Measurements from ENCODE around the gene CCDC78.
"Not testable (repeated sequence)": the region's sequence is repeated elsewhere in the genome, so short reads cannot be mapped to it uniquely, and the experiment has no call there.

CCDC78 gene

DNA sequence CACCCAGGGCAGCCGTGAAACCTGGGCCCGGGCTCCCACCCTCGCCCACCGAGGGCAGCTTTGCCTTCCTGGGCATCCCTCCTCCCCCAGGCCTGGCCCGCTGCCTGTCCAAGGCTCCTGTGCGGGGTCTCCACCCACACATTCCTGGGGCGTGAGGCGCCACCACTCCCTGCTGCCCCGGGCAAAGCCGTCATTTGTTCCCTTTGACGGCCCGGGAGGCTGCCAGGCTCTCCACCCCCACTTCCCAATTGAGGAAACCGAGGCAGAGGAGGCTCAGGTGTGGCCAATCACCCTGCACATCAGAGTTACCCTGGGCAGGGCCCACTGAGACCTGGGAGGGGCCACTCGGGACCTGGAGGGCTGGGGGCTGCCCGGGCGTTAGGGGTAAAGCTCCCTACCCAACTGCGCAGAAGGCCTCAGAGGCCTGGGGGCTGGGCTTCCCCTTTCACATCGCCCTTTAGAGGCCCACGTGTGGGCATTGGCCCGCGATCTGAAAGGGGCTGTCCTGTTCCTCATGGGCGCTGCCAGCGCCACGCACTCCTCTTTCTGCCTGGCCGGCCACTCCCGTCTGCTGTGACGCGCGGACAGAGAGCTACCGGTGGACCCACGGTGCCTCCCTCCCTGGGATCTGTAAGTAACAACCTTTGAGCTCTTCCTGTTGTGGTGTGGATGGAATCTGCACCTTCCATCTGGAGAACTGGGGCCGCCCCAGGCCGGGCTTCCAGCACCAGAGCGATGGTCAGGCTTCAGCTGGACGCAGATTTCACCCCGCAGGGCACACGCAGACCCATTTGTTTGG lies 34.5 kb upstream of the CCDC78 start, which contains the start of gene MSLN:
Gene MSLN, plus strand, starts transcription at position 190 of the 799 bp plus-strand sequence. CDS start 1,947 bp downstream, outside the sequence.
- DNase-seq, result no peak

DNA sequence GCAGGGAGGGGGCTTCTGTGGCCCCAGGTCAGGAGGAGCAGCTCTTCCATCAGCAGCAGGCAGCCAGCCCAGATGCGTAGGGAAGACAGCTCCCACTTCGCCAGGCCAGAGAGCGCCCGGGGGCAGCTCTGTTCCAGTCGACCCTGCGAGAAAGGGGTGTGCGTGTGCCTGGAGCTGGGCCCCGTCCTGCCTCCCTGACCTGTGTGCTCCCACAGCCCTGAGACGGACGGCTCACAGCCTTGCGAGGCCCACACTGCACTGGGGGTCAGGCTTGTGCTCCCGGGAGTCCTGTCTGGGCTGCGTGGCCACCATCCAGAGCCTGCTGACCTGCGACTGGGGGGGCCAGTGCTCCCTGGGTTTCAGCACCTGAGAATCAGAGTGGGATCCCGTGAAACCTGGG lies 33.8 kb upstream of the CCDC78 start:
- DNase-seq, result no peak

DNA sequence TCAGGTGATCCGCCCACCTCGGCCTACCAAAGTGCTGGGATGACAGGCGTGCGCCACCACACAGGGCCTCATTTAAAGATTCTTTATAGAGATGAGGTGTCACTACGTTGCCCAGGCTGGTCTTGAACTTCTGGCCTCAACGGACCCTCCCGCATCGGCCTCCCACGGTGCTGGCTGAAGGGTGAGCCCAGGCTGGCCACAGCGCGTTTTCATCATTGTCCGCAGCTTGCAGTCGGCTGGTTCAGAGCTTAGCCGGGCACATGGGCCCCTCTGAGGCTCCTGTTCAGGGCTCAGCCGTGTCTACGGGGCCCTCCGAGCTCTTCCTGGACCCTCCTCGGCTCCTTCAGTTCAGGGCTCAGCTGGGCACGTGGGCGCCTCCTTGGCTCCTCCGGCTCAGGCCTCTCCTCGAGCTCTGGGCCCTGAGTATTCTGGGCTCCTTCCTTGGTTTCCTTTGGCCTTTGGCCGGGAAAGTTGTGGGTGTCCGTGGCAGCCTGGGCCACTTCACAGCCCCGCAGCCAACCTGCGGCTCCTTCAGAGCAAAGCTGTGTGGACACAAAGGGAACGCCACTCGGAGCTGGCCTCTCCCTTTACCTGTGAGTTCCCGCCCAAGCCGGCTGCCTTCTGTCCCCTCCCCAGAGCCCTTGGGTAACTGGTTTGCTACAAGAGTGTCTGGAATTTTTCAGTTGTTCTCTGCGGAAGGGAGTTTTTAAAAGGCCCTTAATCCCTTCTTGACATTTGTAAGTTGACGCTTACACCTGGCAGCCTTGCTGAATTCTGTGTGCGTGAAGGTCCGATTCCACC lies 33.1 kb upstream of the CCDC78 start:
- no peak for DNase-seq

DNA sequence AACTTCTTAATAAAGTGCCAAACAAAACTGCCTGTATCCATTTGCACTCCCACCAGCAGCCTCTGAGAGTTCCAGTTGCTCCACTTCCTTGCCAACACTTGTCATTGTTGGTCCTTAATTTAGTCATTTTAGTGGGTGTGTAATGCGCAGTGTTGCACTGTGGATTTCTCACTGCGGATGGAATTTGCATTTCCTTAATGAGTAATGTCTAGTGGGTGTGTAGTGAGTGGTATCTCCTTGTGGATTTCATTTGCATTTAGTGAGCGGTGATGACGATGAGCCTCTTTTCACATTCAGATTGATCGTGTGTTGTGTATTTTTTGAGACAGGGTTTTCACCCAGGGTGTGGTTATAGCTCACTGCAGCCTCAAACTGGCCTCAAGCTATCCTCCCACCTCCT lies 30.2 kb upstream of the CCDC78 start:
- no peak for DNase-seq

DNA sequence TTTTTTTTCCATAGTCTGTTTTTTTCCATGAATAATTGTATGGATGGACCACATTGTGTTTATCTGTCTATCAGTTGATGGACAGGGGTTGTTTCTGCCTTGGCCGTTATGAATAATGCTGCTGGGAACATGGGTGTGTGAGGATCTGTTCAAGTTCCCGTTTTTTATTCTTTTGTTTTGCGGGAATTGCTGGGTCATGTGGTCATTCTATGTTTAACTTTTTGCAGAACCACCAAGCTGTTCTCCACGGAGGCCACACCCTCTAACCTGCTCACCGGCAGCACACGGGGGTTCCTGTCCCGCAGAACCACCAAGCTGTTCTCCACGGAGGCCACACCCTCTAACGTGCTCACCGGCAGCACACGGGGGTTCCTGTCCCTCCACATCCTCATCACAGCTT lies 28.4 kb upstream of the CCDC78 start:
- no peak for DNase-seq

DNA sequence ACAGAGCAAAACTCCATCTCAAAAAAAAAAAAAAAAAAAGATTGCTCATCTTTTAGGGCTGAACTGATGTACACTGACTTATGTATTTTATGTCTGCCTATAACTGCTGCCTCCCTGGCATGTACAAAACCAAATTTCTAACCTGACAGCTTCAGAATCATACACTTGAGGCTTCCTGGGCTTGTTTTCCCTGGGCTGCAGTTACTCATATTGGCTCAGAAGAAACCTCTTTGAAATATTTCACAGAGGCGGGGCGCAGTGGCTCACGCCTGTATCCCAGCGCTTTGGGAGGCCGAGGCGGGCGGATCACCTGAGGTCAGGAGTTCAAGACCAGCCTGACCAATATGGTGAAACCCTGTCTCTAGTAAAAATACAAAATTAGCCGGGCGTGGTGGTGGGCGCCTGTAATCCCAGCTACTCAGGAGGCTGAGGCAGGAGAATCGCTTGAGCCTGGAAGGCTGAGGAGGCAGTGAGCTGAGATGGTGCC lies 27.9 kb upstream of the CCDC78 start:
- not testable (repeated sequence) for DNase-seq

DNA sequence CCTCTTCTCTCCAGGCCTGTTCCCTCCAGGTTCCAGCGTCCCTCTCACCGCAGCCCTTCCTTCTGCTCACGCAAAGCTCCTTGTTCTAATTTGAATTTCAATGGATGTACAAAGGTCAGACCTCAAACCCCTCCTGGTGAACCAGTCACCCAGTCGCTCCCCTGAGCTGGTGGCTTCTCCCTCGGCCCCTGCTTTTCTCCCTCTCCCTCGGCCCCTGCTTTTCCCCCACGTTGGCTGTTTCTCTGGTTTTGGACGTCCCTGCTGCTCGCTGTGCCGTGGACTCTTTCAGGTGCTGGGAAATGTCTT lies 25.7 kb upstream of the CCDC78 start:
- DNase-seq, result no peak

DNA sequence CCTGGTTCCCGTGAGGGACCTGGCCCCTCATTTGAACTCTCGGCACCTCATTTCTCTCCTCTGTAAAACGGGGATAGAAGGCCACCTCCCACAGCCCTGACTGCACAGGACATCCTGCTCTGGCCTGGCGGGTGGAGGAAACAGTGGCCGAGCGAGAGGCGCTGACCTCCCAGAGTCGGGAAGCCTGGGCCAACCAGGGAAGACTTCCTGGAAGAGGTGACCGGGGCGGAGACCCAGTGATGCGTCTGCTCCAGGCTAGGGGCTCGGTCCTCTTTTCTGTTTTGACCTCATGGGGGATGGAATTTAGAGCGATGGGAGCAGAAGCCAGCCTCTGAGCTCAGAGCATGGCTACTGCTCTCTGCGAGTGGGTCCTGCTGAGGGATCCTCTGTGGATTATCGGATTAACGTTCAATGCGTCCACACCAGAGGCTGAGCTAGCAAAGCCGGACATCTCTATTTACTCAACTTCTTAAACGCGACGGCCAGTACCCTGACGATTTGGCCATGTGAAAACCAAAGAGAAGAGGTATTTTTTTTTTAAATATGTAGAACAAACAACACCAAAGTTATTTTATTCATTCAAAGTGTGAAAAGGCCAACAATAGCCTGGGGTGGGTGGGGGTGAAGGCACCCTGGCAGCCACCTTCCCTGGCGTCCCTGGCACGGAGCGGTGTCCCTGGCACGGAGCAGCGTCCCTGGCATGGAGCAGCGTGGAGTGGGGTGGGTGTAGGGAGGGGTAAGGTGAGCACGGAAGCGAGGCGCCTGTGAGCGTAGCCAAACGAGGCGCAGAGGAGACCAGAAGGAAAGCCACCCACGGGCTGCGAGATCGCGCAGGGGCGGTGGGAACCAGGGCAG lies 25.1 kb upstream of the CCDC78 start:
- DNase-seq, result no peak

DNA sequence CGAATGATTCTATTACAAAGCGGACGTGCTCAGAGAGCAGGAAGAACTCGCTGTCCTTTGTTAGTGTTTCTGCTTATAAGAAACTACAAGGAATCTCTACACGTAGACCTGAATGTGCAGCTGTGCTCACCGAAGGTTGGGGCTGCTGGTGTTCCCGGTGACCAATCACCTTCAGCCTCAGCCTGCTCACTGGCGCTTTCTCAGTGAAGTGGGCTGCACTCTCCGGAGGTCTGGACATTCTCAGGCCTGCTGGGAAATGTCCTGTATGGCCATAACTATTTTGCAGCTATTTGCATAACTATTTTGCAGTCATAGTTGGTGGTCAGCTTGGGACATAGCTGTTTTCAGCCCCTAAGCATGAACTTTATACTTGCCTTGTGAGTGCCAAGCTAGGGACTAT lies 24.2 kb upstream of the CCDC78 start:
- DNase-seq, result no peak

DNA sequence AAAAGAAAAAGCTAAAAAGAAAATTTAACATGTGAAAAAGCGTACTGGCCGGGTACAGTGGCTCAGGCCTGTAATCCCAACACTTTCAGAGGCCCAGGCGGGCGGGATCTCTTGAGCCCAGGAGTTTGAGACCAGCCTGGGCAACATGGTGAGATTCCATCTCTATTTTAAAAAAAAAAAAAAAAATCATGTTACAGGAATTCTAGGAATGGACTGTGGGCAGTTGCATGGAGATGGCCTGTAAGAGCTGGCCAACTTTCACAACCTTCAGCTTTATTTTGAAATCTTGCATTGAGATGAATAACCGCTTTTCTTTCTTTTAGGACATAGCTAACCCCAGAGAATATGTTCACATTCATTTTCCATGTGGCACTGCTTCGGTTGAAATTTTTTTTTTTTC lies 22.8 kb upstream of the CCDC78 start:
- no peak for DNase-seq

DNA sequence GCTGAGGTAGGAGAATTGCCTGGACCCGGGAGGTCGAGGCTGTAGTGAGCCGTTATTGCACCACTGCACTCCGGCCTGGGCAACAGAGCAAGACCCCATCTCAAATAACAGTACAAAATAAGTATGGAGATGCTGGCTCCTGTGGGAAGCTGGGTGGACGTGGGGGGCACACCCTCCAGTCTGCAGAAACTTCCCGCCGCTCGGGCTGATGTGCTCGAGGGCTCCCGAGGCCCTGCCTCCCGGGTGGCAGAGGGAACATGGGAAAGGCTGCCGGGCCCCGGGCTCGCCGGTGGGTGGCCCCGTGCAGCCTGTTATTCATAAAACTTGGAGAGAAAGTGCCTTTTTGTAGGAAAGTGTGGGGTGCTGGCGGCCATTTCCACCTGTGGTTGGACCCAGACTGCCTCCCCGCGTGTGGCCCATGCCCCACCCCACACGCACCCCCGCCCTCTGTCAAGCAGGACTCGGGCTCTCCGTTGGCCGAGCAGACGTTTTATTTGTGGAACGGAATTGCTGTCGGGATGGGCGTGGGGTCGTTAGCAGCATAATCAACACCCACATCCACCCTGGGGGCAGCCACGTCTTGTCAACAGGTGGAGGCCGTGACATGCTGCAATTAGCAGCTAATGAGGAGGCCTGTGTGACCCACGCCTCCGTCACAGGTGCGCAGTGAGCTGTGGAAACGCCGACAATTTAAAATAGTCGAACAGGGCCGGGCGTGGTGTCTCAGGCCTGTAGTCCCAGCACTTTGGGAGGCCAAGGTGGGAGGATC lies 21.9 kb upstream of the CCDC78 start:
- no peak for DNase-seq

DNA sequence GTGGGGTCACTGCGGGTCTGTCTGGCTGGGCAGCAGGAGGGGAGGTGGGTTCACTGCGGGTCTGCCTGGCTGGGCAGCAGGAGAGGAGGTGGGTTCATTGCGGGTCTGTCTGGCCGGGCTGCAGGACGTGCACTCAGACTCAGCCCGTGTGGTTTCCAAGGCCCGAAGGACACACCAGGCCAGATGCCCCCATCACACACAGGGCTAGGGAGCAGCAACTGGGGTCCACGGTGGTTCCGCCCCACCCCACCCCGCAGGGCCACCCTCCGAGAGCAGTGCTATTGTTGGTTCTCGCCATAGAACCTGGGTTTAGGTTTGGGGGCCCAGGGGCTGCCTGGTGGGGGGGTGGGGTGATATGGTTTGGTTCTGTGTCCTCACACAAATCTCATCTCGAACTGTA lies 20.4 kb upstream of the CCDC78 start:
- no peak for DNase-seq

DNA sequence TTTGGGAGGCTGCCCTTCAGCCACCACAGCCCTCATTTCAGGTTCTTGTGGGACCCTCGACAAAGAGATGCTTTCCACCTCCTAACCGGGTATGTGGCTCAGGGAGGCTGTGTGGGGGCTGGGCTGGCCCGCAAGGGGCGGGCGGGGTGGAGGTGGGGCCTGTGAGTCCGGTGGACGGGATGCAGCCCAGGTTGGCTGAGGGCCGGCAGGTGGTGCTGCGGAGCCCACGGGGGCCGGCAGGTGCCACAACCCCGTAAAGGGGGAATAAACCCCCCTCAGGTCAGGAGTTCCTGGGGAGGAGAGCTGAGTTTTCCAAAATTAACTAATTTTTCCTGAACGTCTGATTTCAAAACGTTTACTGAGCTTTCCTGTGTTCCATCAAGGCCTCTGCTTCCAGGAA lies 19.5 kb upstream of the CCDC78 start:
- no peak for DNase-seq

DNA sequence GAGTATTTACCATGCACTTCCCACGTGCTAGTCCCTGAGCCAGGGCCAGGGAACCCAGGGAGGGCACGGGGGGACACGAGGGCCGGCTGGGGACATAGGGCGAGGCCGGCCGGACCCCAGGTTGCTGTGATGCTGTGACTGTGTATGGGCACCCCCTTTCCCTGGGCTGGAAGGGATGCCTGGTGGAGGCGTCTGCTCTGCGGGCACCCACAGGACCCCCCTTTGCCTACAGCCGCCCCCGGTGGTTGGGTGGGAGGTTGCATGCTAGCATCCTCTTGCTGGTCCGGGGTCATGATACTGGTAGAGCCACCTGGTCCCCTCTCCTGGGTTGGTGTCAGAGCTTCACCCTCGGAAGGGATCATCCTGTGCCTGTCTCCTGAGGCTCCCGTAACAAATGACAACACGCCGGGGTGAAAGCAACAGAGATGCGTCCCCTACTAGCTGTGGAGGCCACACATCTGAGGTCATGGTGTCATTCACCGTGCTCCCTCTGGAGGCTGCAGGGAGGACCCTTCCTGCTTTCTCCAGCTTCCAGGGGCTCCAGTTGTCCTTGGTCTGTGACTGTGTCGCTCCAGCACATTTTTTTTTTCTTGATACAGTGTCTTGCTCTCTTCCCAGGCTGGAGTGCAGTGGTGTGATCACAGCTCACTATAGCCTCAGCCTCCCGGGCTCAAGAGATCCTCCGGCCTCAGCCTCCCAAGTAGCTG lies 17.7 kb upstream of the CCDC78 start:
- no peak for DNase-seq

DNA sequence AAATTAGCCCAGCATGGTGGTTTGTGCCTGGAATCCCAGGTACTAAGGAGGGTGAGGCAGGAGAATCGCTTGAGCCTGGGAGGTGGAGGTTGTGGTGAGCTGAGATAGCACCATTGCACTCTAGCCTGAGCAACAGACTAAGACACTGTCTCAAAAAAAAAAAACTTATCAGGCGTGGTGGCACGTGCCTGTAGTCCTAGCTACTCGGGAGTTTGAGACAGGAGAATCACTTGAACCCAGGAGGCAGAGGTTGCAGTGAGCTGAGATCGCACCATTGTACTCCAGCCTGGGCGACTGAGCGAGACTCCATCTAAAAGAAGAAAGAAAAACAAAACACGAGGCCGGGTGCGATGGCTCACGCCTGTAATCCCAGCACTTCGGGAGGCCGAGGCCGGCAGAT lies 16.7 kb upstream of the CCDC78 start:
- not testable (repeated sequence) for DNase-seq

DNA sequence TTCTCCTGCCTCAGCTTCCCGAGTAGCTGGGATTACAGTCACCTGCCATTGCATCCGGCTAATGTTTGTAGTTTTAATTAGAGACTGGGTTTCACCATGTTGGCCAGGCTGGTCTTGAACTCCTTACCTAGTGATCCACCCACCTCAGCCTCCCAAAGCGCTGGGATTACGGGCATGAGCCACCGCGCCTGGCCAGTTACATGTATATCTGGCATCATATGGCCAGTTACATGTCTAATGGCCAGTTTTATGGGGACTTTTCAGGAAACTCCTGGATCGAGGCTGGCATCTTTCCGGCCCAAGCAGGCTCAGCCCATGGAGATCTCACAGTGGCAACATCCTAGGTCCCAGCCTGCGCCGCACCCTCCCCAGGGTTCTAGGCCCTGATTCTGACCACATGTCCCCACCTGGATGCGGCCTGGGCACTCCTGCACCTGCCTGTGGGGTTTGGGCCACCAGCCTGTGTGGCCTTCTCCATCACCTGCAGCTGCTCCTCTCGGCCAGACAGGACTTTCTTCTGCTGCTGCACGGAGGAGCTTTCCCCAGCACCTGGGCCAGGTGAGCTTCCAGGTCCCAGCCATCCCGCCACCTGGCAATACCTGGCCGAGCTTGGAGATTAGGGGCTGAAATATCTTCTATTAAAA lies 15.9 kb upstream of the CCDC78 start:
- DNase-seq, result no peak

DNA sequence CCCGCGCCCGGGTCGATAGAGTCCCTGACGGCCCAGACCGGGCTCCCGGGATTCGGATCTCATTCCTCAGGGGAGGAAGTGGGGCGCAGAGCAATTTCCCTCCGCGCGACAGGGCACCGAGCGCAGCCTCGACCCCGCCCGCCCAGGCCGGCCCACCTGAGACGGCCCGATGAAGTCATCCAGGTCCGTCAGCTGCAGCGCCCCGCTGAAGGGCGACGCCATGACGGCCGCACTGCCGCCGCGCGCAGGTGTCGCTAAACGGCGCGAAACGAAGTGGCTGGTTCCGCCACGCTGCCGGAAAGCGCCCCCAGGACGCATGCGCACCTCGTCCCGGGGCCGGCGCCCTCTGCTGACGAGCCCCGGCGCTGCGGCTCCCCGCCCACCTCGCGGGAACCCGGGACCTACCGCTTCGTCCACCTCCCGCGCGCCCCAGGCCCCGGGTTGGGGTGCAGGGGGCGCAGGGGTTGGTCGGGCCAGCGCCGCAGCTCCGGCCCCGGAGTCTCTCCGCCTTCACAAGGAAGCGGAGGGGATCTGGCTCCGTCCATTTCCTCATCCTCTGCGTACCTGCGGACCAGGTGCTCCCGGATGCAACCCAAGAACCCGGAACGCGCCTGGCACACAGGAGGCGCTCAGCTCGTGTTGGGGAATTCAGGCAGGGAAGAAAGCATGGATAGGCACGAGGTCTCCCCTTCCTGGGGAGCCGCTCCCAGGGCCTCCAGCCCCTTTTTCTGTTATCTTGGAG lies 14.7 kb upstream of the CCDC78 start, which contains the start of gene CIAO3:
Gene CIAO3, minus strand, starts transcription at position 234 of the 742 bp plus-strand sequence. Its CDS starts 12 bp downstream, at position 222.
- DNase-seq, result peak; percentile 85

DNA sequence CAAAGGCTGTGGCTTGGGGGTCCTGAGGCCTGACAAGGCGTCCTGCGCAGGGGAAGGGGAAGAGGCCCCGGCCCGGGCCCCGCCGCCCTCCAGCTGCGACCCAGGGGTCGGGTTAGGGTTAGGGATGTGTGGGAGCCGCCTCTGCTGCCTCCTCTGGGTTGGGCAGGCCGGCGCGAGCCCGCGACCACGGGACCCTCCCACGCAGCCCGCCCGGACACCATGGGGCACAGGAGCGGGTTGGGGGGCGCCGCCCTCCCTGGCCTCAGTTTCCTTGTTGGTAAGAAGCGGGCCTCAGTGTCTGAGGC lies 14.2 kb upstream of the CCDC78 start:
- DNase-seq, result peak; percentile 15

DNA sequence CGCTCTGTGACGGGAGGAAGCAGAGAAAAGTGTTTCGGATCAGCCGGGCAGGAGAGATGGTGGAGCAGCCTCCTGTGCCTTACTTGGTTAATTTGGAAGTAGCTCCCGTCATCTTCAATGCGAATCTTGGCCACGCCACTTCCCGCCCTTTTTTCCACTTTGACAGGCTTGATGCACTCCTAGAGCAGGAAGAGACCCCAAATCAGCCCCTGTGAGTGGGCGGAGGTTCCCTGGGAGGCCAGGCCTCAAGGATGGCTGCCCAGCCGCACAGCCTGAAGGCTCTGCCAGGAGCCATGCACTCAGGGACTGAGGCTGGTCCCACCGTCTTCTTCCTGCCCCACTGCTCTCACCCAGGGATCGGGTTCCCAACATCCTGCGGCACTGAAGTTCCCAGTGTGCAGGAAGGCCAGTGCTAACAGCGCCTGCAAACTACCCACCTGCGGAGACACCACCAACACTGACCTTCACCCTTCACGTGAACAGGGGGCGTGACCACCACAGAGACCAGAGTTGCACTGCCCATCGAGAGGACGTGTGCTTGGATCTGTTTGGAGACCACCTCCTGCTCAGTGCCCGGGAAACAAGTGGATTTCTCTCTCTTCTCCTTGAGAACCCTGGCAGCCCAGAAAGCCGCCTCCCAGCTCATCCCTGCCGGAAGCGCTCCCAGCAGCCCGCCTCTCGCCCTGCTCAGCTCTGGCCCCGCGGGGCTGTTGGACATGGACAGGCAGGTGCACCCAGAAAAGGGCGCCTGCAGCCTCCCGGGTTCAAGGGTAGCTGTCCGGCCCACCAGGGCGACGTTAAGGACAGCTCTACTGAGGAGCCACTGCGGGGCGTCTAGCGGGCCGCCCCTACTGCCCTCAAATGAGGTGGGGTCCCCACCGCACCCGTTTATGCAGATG lies 13.6 kb upstream of the CCDC78 start:
- peak; percentile 24 for DNase-seq

Measured in 8988T (cell line).